ENCODE measurements around the gene LMO1.

GRCh38 chr11:8177136-8177535 is 86.5 kb downstream of the LMO1 start:
- no peak for TF ChIP-seq POLR2A (IDR thresholded peaks at IDR 0.05)
- no peak for TF ChIP-seq CTCF (IDR thresholded peaks at IDR 0.05)

Measured in right lobe of liver (tissue), 4 donors.